HEK293 (cell line): ENCODE data around the gene UBTFL1.

Experiments
- CTCF ChIA-PET: fragments of 350-600 bp; formaldehyde crosslinking; extraction: SDS; loops from one replicate; lab custom pipeline; 2021; ENCODE audit warnings: antibody characterized with exemption; lab: Yijun Ruan, JAX
- POLR2A ChIA-PET: fragments of 300-600 bp; formaldehyde crosslinking; extraction: SDS; loops from one replicate; lab custom pipeline; 2020; ENCODE audit warnings: antibody characterized with exemption, inconsistent platforms; lab: Yijun Ruan, JAX
- H3K27ac ChIP-seq: fragments of 200-500 bp; sonication (Bioruptor generic); 2 replicates; pipeline ENCODE4 v1.5.1; 2014; ENCODE audit warnings: low read depth, low read length, control low read depth, inconsistent platforms; ENCODE audit errors: extremely low read depth
- H3K36me3 ChIP-seq, 2 experiments: fragments of 200-500 bp in 1 of 2; sonication (Bioruptor generic) in 1 of 2; 1 replicate in 1 of 2; 2 replicates in 1 of 2; pipeline ENCODE4 v1.5.1; 2014 to 2017; ENCODE audit warnings: inconsistent platforms in 2 of 2, low read length in 2 of 2; ENCODE audit not compliant: control insufficient read depth in 2 of 2, insufficient read depth in 1 of 2
- H3K4me1 ChIP-seq: fragments of 200-500 bp; sonication (Bioruptor generic); 2 replicates; pipeline ENCODE4 v1.5.1; 2014; ENCODE audit warnings: mild to moderate bottlenecking, low read length, inconsistent platforms; ENCODE audit not compliant: control insufficient read depth, insufficient read depth
- H3K4me3 ChIP-seq: 2 replicates; pipeline ENCODE4 v1.5.1; 2011; ENCODE audit warnings: low read depth, mild to moderate bottlenecking, control low read depth, low read length, moderate library complexity
- H3K9me3 ChIP-seq: fragments of 200-500 bp; sonication (Bioruptor generic); 2 replicates; pipeline ENCODE4 v1.5.1; 2014; ENCODE audit warnings: low read depth, low read length, inconsistent platforms; ENCODE audit not compliant: control insufficient read depth, insufficient read depth
- GLIS1 ChIP-seq: fragments of 450-650 bp; formaldehyde crosslinking; IDR thresholded peaks from 2 replicates; pipeline ENCODE4 v1.5.1; 2016; ENCODE audit warnings: missing biosample characterization, missing genetic modification characterization
- GLIS2 ChIP-seq: fragments of 450-650 bp; formaldehyde crosslinking; IDR thresholded peaks from 2 replicates; pipeline ENCODE4 v1.5.1; 2016; ENCODE audit warnings: missing biosample characterization, missing genetic modification characterization
- KLF1 ChIP-seq: fragments of 450-650 bp; formaldehyde crosslinking; IDR thresholded peaks from 2 replicates; pipeline ENCODE4 v1.5.1; 2016; ENCODE audit warnings: missing biosample characterization, missing genetic modification characterization
- KLF10 ChIP-seq: fragments of 450-650 bp; IDR thresholded peaks from 2 replicates; pipeline ENCODE4 v1.5.1; 2018; ENCODE audit warnings: missing biosample characterization, mild to moderate bottlenecking, missing genetic modification characterization
- REPIN1 ChIP-seq: fragments of 450-650 bp; formaldehyde crosslinking; IDR thresholded peaks from 2 replicates; pipeline ENCODE4 v1.5.1; 2017; ENCODE audit warnings: missing biosample characterization, missing genetic modification characterization, low read depth
- SP7 ChIP-seq: fragments of 450-650 bp; formaldehyde crosslinking; IDR thresholded peaks from 2 replicates; pipeline ENCODE4 v1.5.1; 2016; ENCODE audit warnings: missing biosample characterization, missing genetic modification characterization
- TCF7L2 ChIP-seq: IDR thresholded peaks from 2 replicates; pipeline ENCODE4 v1.6.1; 2011; ENCODE audit warnings: low read depth, mild to moderate bottlenecking, inconsistent platforms, low read length, moderate library complexity, borderline replicate concordance
- YY2 ChIP-seq: fragments of 450-650 bp; formaldehyde crosslinking; IDR thresholded peaks from 2 replicates; pipeline ENCODE4 v1.5.1; 2016; ENCODE audit warnings: missing biosample characterization, missing genetic modification characterization
- ZBTB20 ChIP-seq: fragments of 450-650 bp; formaldehyde crosslinking; IDR thresholded peaks from 2 replicates; pipeline ENCODE4 v1.5.1; 2016; ENCODE audit warnings: missing biosample characterization, missing genetic modification characterization
- ZBTB8A ChIP-seq: fragments of 450-650 bp; formaldehyde crosslinking; IDR thresholded peaks from 2 replicates; pipeline ENCODE4 v1.5.1; 2016; ENCODE audit warnings: missing biosample characterization, missing genetic modification characterization
- ZEB2 ChIP-seq: fragments of 450-650 bp; formaldehyde crosslinking; IDR thresholded peaks from 2 replicates; pipeline ENCODE4 v1.5.1; 2016; ENCODE audit warnings: missing biosample characterization, missing genetic modification characterization
- ZNF10 ChIP-seq: fragments of 450-650 bp; formaldehyde crosslinking; IDR thresholded peaks from 2 replicates; pipeline ENCODE4 v1.5.1; 2017; ENCODE audit warnings: missing biosample characterization, missing genetic modification characterization
- ZNF266 ChIP-seq: fragments of 450-650 bp; formaldehyde crosslinking; IDR thresholded peaks from 2 replicates; pipeline ENCODE4 v1.5.1; 2016; ENCODE audit warnings: missing biosample characterization, missing genetic modification characterization, low read depth
- ZNF335 ChIP-seq: fragments of 450-650 bp; formaldehyde crosslinking; conservative IDR thresholded peaks from 2 replicates; pipeline ENCODE4 v1.5.1; 2016; ENCODE audit warnings: missing biosample characterization, missing genetic modification characterization
- ZNF518A ChIP-seq: fragments of 450-650 bp; formaldehyde crosslinking; conservative IDR thresholded peaks from 2 replicates; pipeline ENCODE4 v1.5.1; 2016; ENCODE audit warnings: low read depth, missing biosample characterization, missing genetic modification characterization
- ZNF658 ChIP-seq: fragments of 450-650 bp; formaldehyde crosslinking; IDR thresholded peaks from 2 replicates; pipeline ENCODE4; 2016; ENCODE audit warnings: missing biosample characterization, missing genetic modification characterization
- ZNF701 ChIP-seq: fragments of 450-650 bp; formaldehyde crosslinking; IDR thresholded peaks from 2 replicates; pipeline ENCODE4 v1.5.1; 2016; ENCODE audit warnings: missing biosample characterization, missing genetic modification characterization
- TF ChIP-seq, protein P1 (sequence below): fragments of 450-650 bp; formaldehyde crosslinking; IDR thresholded peaks from 2 replicates; pipeline ENCODE4 v1.5.1; 2016; ENCODE audit warnings: missing biosample characterization, missing genetic modification characterization
- TF ChIP-seq, protein P2 (sequence below): fragments of 450-650 bp; formaldehyde crosslinking; IDR thresholded peaks from 2 replicates; pipeline ENCODE4 v1.5.1; 2016; ENCODE audit warnings: missing biosample characterization, missing genetic modification characterization

UBTFL1 gene

DNA sequence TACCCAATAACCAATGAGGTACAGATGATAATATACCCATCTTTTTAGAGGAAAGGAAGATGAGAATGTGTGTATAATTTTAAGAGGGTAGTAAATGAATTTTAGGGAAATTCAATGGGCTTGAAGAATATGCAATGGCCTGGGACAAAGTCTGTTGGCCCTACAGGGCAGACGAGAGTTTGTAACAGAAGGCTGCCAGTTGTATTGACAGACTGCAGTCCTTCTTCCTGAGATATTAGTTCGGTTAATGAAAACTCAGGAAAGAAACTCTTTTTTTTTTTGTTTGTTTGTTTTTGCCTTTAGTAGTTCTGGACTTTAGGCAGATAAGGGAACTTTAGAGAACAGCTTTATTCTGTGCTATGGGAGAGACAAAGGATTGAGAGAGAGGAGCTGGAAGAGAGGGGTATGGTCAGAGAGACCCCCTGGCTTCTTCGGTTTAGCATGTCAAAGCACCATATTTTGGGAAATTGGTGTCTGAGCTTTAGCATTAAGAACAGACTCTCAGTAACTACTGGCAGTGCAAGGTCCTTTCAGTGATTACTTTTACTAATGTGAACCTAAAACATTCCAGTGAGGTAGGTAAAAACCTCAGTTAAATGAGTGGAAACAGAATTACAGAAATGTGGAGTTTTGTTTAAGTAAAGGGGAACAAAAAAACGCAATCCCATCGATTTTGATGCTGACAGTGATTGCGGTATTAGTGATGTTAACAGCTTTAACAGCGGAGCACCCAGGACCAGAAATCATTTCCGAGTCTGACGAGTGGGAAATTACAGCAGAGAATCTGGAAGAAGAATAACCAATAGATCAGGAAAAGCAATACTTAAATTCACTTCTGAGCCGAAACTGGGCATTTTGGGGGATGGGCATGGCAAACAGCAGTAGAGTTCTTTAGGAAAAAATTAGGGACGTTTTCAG is 48.1 kb downstream of the UBTFL1 start:
- Histone ChIP-seq H3K36me3 (no peaks in the 10 kb centered on the region), H3K4me1 (no peaks in the 10 kb centered on the region), H3K9me3 (no peaks in the 10 kb centered on the region), H3K27ac (peak overlapping the region; percentile 54; the same call in 1 of the 2 replicates), H3K4me3 (peak overlapping the region; percentile 62)
- ChIA-PET CTCF (interaction anchor here (0.7 to 1.3 kb wide), 3 partner anchors 21 to 71 kb away, joined by 3 to 6 read pairs (median 3); no protein-coding TSS in a partner anchor), POLR2A (interaction anchor here (1.2 kb wide), 1 partner anchor 89 kb away, joined by 5 read pairs; the partner anchor contains the start of gene CHORDC1)
- TF ChIP-seq REPIN1 (tag by site-specific recombination) (no peak), KLF10 (tag by site-specific recombination) (no peak), ZNF658 (no peak), ZNF518A (tag by site-specific recombination) (peak; percentile 59; the same call in 1 of the 2 replicates), TCF7L2 (no peak), ZNF10 (no peak), ZNF335 (tag by site-specific recombination) (no peak; the same call in 1 of the 2 replicates)

- Histone ChIP-seq H3K9me3 (no peaks in the 10 kb centered on the region), H3K27ac (peak within 1 kb of the TSS; percentile 54; the same call in 1 of the 2 replicates), H3K4me3 (peak within 1 kb of the TSS; percentile 62), H3K36me3 (no peaks in the 10 kb centered on the region), H3K4me1 (no peaks in the 10 kb centered on the region)
- POLR2A ChIA-PET = interaction anchor here (1.2 kb wide), 1 partner anchor 88 kb away, joined by 5 read pairs; the partner anchor contains the start of gene CHORDC1
- CTCF ChIA-PET = interaction anchor here (0.6 to 1.3 kb wide), 3 partner anchors 20 to 29 kb away, joined by 3 to 6 read pairs (median 3); no protein-coding TSS in a partner anchor
- TF ChIP-seq GLIS1 (tag by site-specific recombination) (peak; percentile 76), ZBTB8A (tag by site-specific recombination) (peak; percentile 61), ZBTB20 (tag by site-specific recombination) (peak; percentile 50; the same call in 1 of the 2 replicates), SP7 (0 out of 2 replicates have a peak, but pooled peaks have one; percentile 16), ZNF266 (tag by site-specific recombination) (no peak), YY2 (tag by site-specific recombination) (peak; percentile 13; the same call in 1 of the 2 replicates), ZNF335 (tag by site-specific recombination) (0 out of 2 replicates have a peak, but pooled peaks have one; percentile 43), ZNF701 (tag by site-specific recombination) (no peak), GLIS2 (tag by site-specific recombination) (peak; percentile 75; the same call in 1 of the 2 replicates), KLF1 (tag by site-specific recombination) (0 out of 2 replicates have a peak, but pooled peaks have one; percentile 15), ZEB2 (tag by site-specific recombination) (0 out of 2 replicates have a peak, but pooled peaks have one; percentile 15)
- TF ChIP-seq, protein P1, sequence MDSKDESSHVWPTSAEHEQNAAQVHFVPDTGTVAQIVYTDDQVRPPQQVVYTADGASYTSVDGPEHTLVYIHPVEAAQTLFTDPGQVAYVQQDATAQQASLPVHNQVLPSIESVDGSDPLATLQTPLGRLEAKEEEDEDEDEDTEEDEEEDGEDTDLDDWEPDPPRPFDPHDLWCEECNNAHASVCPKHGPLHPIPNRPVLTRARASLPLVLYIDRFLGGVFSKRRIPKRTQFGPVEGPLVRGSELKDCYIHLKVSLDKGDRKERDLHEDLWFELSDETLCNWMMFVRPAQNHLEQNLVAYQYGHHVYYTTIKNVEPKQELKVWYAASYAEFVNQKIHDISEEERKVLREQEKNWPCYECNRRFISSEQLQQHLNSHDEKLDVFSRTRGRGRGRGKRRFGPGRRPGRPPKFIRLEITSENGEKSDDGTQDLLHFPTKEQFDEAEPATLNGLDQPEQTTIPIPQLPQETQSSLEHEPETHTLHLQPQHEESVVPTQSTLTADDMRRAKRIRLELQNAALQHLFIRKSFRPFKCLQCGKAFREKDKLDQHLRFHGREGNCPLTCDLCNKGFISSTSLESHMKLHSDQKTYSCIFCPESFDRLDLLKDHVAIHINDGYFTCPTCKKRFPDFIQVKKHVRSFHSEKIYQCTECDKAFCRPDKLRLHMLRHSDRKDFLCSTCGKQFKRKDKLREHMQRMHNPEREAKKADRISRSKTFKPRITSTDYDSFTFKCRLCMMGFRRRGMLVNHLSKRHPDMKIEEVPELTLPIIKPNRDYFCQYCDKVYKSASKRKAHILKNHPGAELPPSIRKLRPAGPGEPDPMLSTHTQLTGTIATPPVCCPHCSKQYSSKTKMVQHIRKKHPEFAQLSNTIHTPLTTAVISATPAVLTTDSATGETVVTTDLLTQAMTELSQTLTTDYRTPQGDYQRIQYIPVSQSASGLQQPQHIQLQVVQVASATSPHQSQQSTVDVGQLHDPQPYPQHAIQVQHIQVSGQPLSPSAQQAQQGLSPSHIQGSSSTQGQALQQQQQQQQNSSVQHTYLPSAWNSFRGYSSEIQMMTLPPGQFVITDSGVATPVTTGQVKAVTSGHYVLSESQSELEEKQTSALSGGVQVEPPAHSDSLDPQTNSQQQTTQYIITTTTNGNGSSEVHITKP (tag by site-specific recombination) = peak; percentile 43
- TF ChIP-seq, protein P2, sequence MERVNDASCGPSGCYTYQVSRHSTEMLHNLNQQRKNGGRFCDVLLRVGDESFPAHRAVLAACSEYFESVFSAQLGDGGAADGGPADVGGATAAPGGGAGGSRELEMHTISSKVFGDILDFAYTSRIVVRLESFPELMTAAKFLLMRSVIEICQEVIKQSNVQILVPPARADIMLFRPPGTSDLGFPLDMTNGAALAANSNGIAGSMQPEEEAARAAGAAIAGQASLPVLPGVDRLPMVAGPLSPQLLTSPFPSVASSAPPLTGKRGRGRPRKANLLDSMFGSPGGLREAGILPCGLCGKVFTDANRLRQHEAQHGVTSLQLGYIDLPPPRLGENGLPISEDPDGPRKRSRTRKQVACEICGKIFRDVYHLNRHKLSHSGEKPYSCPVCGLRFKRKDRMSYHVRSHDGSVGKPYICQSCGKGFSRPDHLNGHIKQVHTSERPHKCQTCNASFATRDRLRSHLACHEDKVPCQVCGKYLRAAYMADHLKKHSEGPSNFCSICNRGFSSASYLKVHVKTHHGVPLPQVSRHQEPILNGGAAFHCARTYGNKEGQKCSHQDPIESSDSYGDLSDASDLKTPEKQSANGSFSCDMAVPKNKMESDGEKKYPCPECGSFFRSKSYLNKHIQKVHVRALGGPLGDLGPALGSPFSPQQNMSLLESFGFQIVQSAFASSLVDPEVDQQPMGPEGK (tag by site-specific recombination) = 0 out of 2 replicates have a peak, but pooled peaks have one; percentile 31
Measured at GRCh38 chr11:90134478-90135003, 48.8 kb downstream of the UBTFL1 start, which contains the start of gene NAALAD2. TSS of gene NAALAD2 (plus strand) at chr11:90134663. CDS start at chr11:90134759, 96 bp downstream.
